IMR-90 (cell line): ENCODE results near the gene TSPEAR. TPM values are rescaled to one million over a fixed set of nuclear protein-coding genes. Genes with fewer than 3 reads are reported as not detected.

Source experiments
- ATAC-seq: fragments of 200-7000 bp; cut with Tn5 transposase; 2 replicates; pipeline ENCODE4 v1.9.1; 2020; ENCODE audit warnings: low read depth, mild to moderate bottlenecking, moderate library complexity
- BruUV-seq: library from RNA; stranded (reverse); fragments of 400-500 nt; replicated peaks from 2 replicates; lab custom pipeline; 2021; lab: Mats Ljungman, UMichigan
- CTCF ChIA-PET: fragments of 300-600 bp; formaldehyde crosslinking; extraction: SDS; loops from one replicate; lab custom pipeline; 2021; ENCODE audit warnings: antibody characterized with exemption; lab: Yijun Ruan, JAX
- POLR2A ChIA-PET: fragments of 300-600 bp; sonication (Branson Sonifier 250); formaldehyde crosslinking; loops from one replicate; lab custom pipeline; 2022; ENCODE audit warnings: antibody characterized with exemption; ENCODE audit not compliant: unreplicated experiment; lab: Charles Lee
- DNase-seq: peaks from one replicate; pipeline ENCODE4 v3.0.0; 2013
- H2AFZ ChIP-seq: replicated peaks from 2 replicates; pipeline ENCODE3; 2013; ENCODE audit warnings: low read length, mild to moderate bottlenecking; ENCODE audit not compliant: poor library complexity
- H2AK5ac ChIP-seq: 2 replicates; pipeline ENCODE4 v1.6.1; 2013; ENCODE audit warnings: low read depth, low read length, inconsistent platforms
- H2AK9ac ChIP-seq: replicated peaks from 2 replicates; pipeline ENCODE3; 2013; ENCODE audit warnings: mild to moderate bottlenecking, low read depth, low read length, moderate library complexity; ENCODE audit not compliant: poor library complexity
- H2BK120ac ChIP-seq: 2 replicates; pipeline ENCODE4 v1.6.1; 2013; ENCODE audit warnings: low read depth, low read length, inconsistent platforms
- H2BK15ac ChIP-seq: 3 replicates; pipeline ENCODE4 v1.6.1; 2013; ENCODE audit warnings: low read depth, low read length, inconsistent platforms
- H2BK20ac ChIP-seq: 2 replicates; pipeline ENCODE4 v1.6.1; 2013; ENCODE audit warnings: low read depth, mild to moderate bottlenecking, inconsistent platforms, low read length, moderate library complexity
- H2BK5ac ChIP-seq: 2 replicates; pipeline ENCODE4 v1.6.1; 2013; ENCODE audit warnings: mild to moderate bottlenecking, low read depth, low read length, inconsistent platforms; ENCODE audit not compliant: poor library complexity, severe bottlenecking
- H3K14ac ChIP-seq: replicated peaks from 2 replicates; pipeline ENCODE4 v1.6.1; 2013; ENCODE audit warnings: low read depth, low read length, inconsistent platforms
- H3K18ac ChIP-seq: 2 replicates; pipeline ENCODE4 v1.6.1; 2013; ENCODE audit warnings: low read depth, low read length, control low read depth
- H3K23ac ChIP-seq: 2 replicates; pipeline ENCODE4 v1.6.1; 2013; ENCODE audit warnings: low read depth, low read length, inconsistent platforms
- H3K27ac ChIP-seq: 2 replicates; pipeline ENCODE4 v1.5.1; 2013; ENCODE audit warnings: mild to moderate bottlenecking, control low read depth, low read length; ENCODE audit not compliant: insufficient read depth
- H3K27me3 ChIP-seq: 2 replicates; pipeline ENCODE4 v1.6.1; 2013; ENCODE audit warnings: low read length; ENCODE audit not compliant: control insufficient read depth, insufficient read depth
- H3K36me3 ChIP-seq: 2 replicates; pipeline ENCODE4 v1.6.1; 2013; ENCODE audit warnings: low read length, mixed read lengths; ENCODE audit not compliant: control insufficient read depth, insufficient read depth
- H3K4ac ChIP-seq: 2 replicates; pipeline ENCODE4 v1.6.1; 2013; ENCODE audit warnings: low read depth, low read length, inconsistent platforms
- H3K4me1 ChIP-seq: 2 replicates; pipeline ENCODE4 v1.6.1; 2013; ENCODE audit warnings: low read length, mixed read lengths; ENCODE audit not compliant: control insufficient read depth, insufficient read depth
- H3K4me2 ChIP-seq: 2 replicates; pipeline ENCODE4 v1.6.1; 2013; ENCODE audit warnings: low read depth, mild to moderate bottlenecking, control low read depth, low read length, moderate library complexity
- H3K4me3 ChIP-seq: 2 replicates; pipeline ENCODE4 v1.5.1; 2013; ENCODE audit warnings: low read depth, mild to moderate bottlenecking, control low read depth, low read length, moderate library complexity; ENCODE audit not compliant: insufficient read depth
- H3K56ac ChIP-seq: 2 replicates; pipeline ENCODE4 v1.6.1; 2013; ENCODE audit warnings: low read length, inconsistent platforms; ENCODE audit not compliant: insufficient read depth; ENCODE audit errors: extremely low read depth
- H3K79me1 ChIP-seq, 2 experiments: 2 replicates each; pipeline ENCODE4 v1.6.1; 2013; ENCODE audit warnings: low read length in 2 of 2, inconsistent platforms in 1 of 2, low read depth in 1 of 2
- H3K9ac ChIP-seq: 2 replicates; pipeline ENCODE4 v1.6.1; 2013; ENCODE audit warnings: low read depth, low read length, control low read depth
- H3K9me1 ChIP-seq: 2 replicates; pipeline ENCODE4 v1.6.1; 2013; ENCODE audit warnings: low read length, inconsistent platforms; ENCODE audit not compliant: insufficient read depth
- H3K9me3 ChIP-seq: 2 replicates; pipeline ENCODE4 v1.6.1; 2013; ENCODE audit warnings: low read length; ENCODE audit not compliant: control insufficient read depth, insufficient read depth
- H4K20me1 ChIP-seq: 2 replicates; pipeline ENCODE4 v1.6.1; 2013; ENCODE audit warnings: low read length, inconsistent platforms; ENCODE audit not compliant: insufficient read depth
- H4K5ac ChIP-seq: 2 replicates; pipeline ENCODE4 v1.6.1; 2013; ENCODE audit warnings: mild to moderate bottlenecking, low read depth, low read length, control low read depth
- H4K8ac ChIP-seq, 2 experiments: 2 replicates each; pipeline ENCODE4 v1.6.1; 2013; ENCODE audit warnings: low read depth in 2 of 2, low read length in 2 of 2, control low read depth in 1 of 2, inconsistent platforms in 1 of 2
- H4K91ac ChIP-seq: 2 replicates; pipeline ENCODE4 v1.6.1; 2013; ENCODE audit warnings: low read depth, low read length, inconsistent platforms; ENCODE audit not compliant: insufficient read depth
- CTCF ChIP-seq: conservative IDR thresholded peaks from 2 replicates; pipeline ENCODE4 v1.5.1; 2012; ENCODE audit warnings: mild to moderate bottlenecking, low read depth, low read length, improper control_type of control experiment
- ELK1 ChIP-seq: fragments of 150-350 bp; IDR thresholded peaks from 2 replicates; pipeline ENCODE4 v1.6.1; 2016; ENCODE audit warnings: low read depth, mild to moderate bottlenecking, low read length, moderate library complexity, borderline replicate concordance
- FOS ChIP-seq: fragments of 150-350 bp; IDR thresholded peaks from 2 replicates; pipeline ENCODE4 v1.6.1; 2016; ENCODE audit warnings: low read depth, low read length
- MAFK ChIP-seq: IDR thresholded peaks from 2 replicates; pipeline ENCODE4 v1.6.1; 2012; ENCODE audit warnings: low read depth, low read length, improper control_type of control experiment
- MAZ ChIP-seq: IDR thresholded peaks from 2 replicates; pipeline ENCODE4 v1.6.1; 2012; ENCODE audit warnings: low read depth, mild to moderate bottlenecking, low read length, improper control_type of control experiment, moderate library complexity, borderline replicate concordance
- RFX5 ChIP-seq: IDR thresholded peaks from 2 replicates; pipeline ENCODE4 v1.8.0; 2012; ENCODE audit warnings: low read depth, mild to moderate bottlenecking, low read length, moderate library complexity
- SMC3 ChIP-seq: fragments of 150-350 bp; IDR thresholded peaks from 2 replicates; pipeline ENCODE4 v1.6.1; 2016; ENCODE audit warnings: low read depth, mild to moderate bottlenecking, antibody characterized with exemption, low read length, moderate library complexity
- WGBS, 2 experiments: methylation state at CpG; one replicate each; pipeline versions ENCODE4 v1.1.5 to v1.1.7; 2013; ENCODE audit warnings: missing lambda C conversion rate in 2 of 2; ENCODE audit not compliant: insufficient read length in 1 of 2; ENCODE audit errors: extremely low coverage in 2 of 2; 5-methylcytosine and 5-hydroxymethylcytosine counted together
- dilution Hi-C: fragments of 300-500 bp; cut with HindIII; formaldehyde crosslinking; loops from one replicate; pipeline ENCODE4 v1.14.3; 2018; ENCODE audit warnings: low sequenced_read_pairs; ENCODE audit not compliant: unreplicated experiment
- in situ Hi-C: fragments of 300-500 bp; cut with MboI; formaldehyde crosslinking; loops from 3 replicates; pipeline ENCODE4 v1.14.3; 2019; ENCODE audit warnings: low sequenced_read_pairs, inconsistent platforms, mixed read lengths
- intact Hi-C: fragments of 100-400 bp; cut with micrococcal nuclease; formaldehyde crosslinking; loops from 2 replicates; pipeline ENCODE4 v1.10.0; 2022
- polyA plus RNA-seq, 3 experiments: library from polyadenylated mRNA; depleted of rRNA; stranded (reverse); fragments of >200 nt; gene quantifications; 2 replicates each; pipeline ENCODE4 v1.2.3, GENCODE V29; 2012; ENCODE audit warnings: low replicate concordance in 1 of 3
- total RNA-seq: library from RNA; depleted of rRNA; stranded (reverse); fragments of >200 nt; gene quantifications from 2 replicates; pipeline ENCODE4 v1.2.3, GENCODE V29; 2012

TSPEAR gene
- total and polyA plus RNA-seq, 2 of the 4 experiments (the other 2 are of a cell fraction) = not detected

DNA sequence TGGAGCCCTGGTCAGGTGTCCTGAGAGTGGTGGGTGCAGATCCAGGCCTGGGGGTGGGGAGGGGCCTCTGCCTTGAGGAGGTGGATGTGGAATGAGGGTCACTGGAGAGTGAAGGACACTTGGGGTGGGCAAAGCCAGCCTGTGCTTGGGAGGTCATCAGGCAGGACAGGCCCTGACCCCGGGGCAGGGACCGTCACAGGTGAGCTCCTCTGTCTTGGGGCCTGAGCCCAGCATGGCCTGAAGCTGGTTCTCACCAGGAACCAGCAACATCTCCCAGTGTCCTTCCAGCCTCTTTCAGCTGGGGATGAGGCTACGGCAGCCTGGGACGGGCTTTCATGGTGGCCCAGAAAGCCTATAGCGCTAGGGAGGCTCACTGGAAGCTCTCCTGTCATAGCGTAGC lies 159.2 kb downstream of the TSPEAR start:
- H4K5ac ChIP-seq = no peak overlapping the region
- BruUV-seq = no TSS peak
- dilution Hi-C loops (no loop called here), in situ Hi-C loops (no loop called here), intact Hi-C loops (no loop called here)
- no peak overlapping the region for H3K56ac ChIP-seq
- H3K4me2 ChIP-seq = no peak overlapping the region
- no peak overlapping the region for H2AFZ ChIP-seq
- no peak overlapping the region for H2BK20ac ChIP-seq
- WGBS, 2 experiments = 61% methylated on average over 3 of the region's 6 CpGs; no CpG with 5 or more reads in 1 of the 2 experiments
- H4K20me1 ChIP-seq = no peaks in the 10 kb centered on the region
- H3K4me3 ChIP-seq = no peak overlapping the region
- H3K27ac ChIP-seq = no peak overlapping the region
- H4K8ac ChIP-seq = no peak overlapping the region
- H3K27me3 ChIP-seq = peaks cover 20% of the 10 kb centered on the region
- no peak overlapping the region for H3K9ac ChIP-seq
- ChIA-PET POLR2A (no interaction called here), CTCF (no interaction called here)
- no peak overlapping the region for H2AK5ac ChIP-seq
- no peak overlapping the region for H2BK5ac ChIP-seq
- no peak overlapping the region for H3K18ac ChIP-seq
- H3K9me3 ChIP-seq = peaks cover 2% of the 10 kb centered on the region; the same call in 1 of the 2 replicates
- H3K23ac ChIP-seq = no peak overlapping the region
- H3K4ac ChIP-seq = no peak overlapping the region
- H2BK15ac ChIP-seq = no peak overlapping the region
- TF ChIP-seq ELK1 = no peak
- TF ChIP-seq MAFK = no peak
- no peak for TF ChIP-seq SMC3
- TF ChIP-seq MAZ = no peak
- no peak for TF ChIP-seq FOS
- TF ChIP-seq RFX5 = no peak
- no peak for TF ChIP-seq CTCF
- DNase-seq (no peak), ATAC-seq (no peak)
- no peaks in the 10 kb centered on the region for H3K9me1 ChIP-seq
- H3K79me1 ChIP-seq = no peaks in the 10 kb centered on the region
- no peak overlapping the region for H3K14ac ChIP-seq
- no peaks in the 10 kb centered on the region for H3K4me1 ChIP-seq
- H4K91ac ChIP-seq = no peak overlapping the region
- no peak overlapping the region for H2AK9ac ChIP-seq
- H3K36me3 ChIP-seq = no peaks in the 10 kb centered on the region
- H2BK120ac ChIP-seq = no peak overlapping the region
